ENCODE measurements around the gene ZNF507.

ZNF507 gene

DNA sequence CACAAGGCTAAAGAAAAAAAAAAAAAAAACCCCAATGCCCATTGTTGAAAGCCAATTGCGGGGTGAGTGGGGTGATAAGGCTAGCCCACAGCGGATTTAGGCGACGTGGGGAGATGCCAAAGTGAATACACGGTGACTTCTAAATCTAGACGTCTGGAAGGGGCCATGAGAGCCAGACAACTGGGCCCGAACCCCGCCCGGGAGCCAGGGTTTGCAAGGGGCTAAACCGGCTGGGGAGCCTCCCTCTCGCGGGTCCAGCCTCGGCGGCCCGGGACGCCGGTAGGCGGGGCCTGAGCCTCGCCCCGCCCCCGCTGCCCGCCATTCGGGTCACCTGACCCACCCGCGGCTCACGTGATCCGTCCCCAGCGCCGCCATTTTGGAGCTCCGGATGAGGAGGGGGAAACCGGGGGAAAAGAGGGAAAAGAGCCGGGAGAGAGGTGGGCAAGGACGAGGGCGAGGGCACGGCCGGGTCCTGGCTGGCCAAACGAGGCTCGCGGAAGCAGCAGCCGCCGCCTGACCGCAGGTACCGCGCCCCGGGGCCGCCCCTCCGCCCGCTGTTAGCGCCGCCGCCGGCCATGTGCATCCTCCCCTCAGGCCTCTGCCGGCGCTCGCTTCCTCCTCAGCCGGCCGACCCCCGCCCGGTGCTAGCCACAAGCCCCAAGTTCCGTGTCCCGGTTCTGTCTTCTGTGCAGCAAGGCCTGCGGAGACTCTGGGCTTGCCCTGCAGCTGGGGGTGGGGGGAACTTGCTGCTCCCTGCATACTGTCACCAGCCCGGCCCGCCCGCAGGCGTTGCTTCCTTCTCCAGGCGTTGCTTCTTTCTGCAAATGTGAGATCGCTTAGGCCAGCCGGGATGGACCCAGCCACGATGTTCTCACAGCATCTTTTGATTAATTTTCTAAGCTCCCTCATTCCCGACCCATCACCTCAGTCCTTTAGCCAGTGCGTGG lies at the start of gene ZNF507:
ZNF507 (plus strand) TSS at position 350 of the 947 bp plus-strand sequence. CDS start 7,221 bp downstream, outside the sequence.
- intact Hi-C loops (cut with DNase I), result loop anchor here (2.0 kb wide), 1 partner anchor 61 kb away; no protein-coding TSS in a partner anchor
- DNase-seq, result peak; percentile 72 to 97 (median 82)

DNA sequence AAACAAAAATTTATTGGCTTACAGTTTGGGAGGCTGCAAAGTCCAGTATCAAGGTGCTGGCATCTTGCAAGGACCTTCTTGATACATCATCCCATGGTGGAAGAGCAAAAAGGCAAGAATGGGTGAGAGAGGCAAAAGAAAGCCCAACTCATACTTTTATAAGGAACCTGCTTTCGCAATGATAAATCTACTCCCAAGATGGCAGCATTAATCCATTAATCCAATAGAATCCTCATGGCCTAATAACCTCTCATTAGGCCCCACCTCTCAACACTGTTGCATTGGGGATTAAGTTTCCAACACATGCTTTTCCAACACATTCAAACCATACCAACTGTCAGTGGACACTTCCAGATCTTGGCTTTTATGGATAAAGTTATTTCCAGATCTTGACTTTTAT lies 48.7 kb upstream of the ZNF507 start:
- intact Hi-C loops (cut with DNase I), result no loop called here
- no peak for DNase-seq

DNA sequence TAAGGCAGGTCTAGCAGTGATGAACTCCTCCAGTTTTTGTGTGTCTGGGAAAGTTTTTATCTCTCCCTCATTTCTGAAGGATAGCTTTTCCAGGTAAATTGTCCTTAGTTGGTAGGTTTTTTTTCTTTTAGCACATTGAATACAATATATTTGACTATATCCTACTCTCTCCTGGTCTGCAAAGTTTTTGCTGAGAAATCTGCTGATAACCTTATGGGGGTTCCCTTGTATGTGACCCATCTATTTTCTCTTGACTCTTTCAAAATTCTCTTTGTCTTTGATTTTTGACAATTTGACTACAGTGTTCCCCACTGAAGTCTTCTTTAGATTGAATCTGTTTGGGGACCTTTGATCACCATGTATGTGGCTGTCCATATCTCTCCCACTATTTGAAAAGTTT lies 42.6 kb upstream of the ZNF507 start:
- DNase-seq, result no peak
- intact Hi-C loops (cut with DNase I), result no loop called here

GRCh38 chr19:32303193-32303592 lies 42.2 kb upstream of the ZNF507 start:
- intact Hi-C loops (cut with DNase I), result no loop called here
- no peak for DNase-seq

DNA sequence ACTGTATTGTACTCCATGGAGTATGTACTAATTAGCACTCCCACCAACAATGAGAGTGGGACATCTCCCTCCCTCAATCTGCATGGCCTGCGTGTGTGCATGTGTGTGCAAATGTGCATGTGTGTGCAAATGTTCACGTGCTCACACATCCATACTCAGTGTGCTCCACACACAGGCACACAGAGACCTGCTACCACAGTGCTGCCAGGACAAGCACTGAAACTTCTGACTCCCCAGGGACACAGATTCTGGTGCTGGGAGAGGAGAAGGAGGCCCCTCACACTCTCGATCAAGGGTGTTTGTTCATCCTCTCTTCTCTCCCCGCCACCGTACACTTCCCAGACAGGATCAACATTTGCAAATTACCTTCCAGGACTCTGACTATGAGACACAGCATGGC lies 37.8 kb upstream of the ZNF507 start:
- intact Hi-C loops (cut with DNase I), result no loop called here
- no peak for DNase-seq

DNA sequence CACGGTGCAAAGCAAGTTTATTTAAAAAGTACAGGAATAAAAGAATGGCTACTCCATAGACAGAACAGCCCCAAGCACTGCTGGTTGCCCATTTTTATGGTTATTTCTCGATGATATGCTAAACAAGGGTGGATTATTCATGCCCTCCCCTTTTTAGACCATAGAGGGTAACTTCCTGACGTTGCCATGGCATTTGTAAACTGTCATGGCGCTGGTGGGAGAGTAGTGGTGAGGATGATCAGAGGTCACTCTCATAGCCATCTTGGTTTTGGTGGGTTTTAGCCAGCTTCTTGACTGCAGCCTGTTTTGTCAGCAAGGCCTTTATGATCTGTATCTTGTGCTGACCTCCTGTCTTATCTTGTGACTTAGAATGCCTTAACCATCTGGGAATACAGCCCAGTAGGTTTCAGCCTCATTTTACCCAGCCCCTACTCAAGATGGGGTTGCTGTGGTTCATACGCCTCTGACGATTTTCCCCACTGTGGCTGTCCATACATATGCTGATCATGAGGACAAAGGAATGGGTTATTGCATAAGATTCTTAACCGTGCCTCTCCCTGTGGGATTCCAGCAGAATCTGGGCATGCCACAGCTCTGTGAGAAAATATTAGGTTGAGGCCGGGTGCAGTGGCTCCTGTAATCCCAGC lies 36.9 kb upstream of the ZNF507 start:
- no peak for DNase-seq
- intact Hi-C loops (cut with DNase I), result no loop called here

DNA sequence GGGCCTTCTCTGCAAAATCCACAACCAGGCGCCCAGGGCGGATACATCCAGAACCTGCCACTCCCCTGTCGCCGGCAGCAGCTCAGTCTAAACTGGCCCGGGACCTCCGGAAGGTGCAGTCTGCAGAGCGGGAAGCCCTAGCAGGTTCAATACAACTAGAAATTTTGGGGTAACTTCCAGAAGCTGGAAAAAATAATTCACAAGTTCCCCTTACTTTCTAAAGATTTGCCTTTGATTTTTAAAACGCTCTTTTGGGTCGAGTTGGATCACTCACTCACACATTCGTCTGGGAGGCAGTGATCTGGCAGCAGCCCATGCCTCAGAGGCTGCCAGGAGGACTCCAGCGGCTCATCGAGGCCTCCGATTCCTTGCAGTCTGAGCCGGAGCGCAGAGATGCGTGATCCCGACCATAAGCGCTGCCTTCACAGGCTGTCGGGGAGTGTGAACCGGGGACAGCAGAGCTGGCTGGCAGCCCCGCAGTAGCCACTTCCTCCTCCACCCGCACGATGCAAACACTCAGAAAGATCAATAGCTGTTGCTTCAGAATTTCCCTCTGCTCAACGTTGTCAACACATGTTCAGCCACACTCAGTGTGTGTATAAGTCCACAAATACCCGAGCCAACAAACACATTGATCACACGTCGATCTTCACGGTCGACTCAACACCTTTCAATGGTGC lies 35.6 kb upstream of the ZNF507 start:
- peak in 1 of 10 donors; percentile 73 for DNase-seq
- intact Hi-C loops (cut with DNase I), result no loop called here

DNA sequence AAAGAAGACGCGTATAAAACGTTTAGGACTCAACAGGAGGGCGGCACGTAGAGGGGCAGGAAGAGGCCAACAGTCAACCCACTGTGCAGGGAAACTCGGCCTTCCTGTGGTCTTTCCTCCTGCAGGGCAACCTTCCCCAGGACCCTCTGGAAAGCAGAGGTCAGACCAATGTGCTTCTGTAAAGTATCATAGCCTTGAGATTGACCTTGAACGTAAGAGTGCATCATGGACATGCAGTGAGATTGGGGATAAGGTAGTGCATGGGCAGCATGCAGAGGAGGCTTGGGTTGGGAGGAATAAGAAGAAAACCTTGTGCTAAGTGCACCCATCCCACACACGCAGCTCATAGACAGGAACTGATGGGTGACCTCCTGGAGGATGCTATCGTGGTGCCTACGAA lies 34.0 kb upstream of the ZNF507 start:
- intact Hi-C loops (cut with DNase I), result no loop called here
- DNase-seq, result no peak

- intact Hi-C loops (cut with DNase I), result no loop called here
- no peak for DNase-seq
Measured at GRCh38 chr19:32313569-32314265, 31.7 kb upstream of the ZNF507 start.

GRCh38 chr19:32316034-32316433 lies 29.4 kb upstream of the ZNF507 start:
- no peak for DNase-seq
- intact Hi-C loops (cut with DNase I), result no loop called here

DNA sequence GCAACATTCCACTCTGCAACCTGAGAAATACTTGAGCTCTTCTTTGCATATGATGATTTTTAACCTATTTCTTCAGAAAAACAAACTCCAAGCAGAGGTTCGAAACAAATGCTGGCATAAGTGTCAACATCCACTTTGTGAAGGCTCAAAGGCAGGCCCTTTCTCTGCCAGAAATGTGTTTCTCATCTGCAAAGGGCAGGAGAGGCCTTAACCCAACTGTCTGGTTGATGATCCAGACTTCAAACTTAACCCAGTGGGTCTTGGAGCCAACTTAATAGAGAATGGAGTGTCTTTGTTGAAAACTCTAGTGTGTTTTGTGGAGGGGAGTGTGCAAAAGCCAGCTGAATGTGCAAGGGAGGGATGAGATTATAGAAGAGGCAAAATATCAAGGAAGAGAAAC lies 28.3 kb upstream of the ZNF507 start:
- no peak for DNase-seq
- intact Hi-C loops (cut with DNase I), result no loop called here

GRCh38 chr19:32318884-32319520 lies 26.4 kb upstream of the ZNF507 start:
- intact Hi-C loops (cut with DNase I), result no loop called here
- peak in 4 of 10 donors; percentile 15 to 85 (median 38) for DNase-seq

- intact Hi-C loops (cut with DNase I), result no loop called here
- no peak for DNase-seq
Measured at GRCh38 chr19:32322541-32322940, 22.9 kb upstream of the ZNF507 start.

GRCh38 chr19:32324631-32325285 lies 20.7 kb upstream of the ZNF507 start:
- DNase-seq, result no peak
- intact Hi-C loops (cut with DNase I), result no loop called here

- intact Hi-C loops (cut with DNase I), result no loop called here
- peak in 1 of 10 donors; percentile 43 for DNase-seq
Measured at GRCh38 chr19:32330213-32330857, 15.1 kb upstream of the ZNF507 start.

DNA sequence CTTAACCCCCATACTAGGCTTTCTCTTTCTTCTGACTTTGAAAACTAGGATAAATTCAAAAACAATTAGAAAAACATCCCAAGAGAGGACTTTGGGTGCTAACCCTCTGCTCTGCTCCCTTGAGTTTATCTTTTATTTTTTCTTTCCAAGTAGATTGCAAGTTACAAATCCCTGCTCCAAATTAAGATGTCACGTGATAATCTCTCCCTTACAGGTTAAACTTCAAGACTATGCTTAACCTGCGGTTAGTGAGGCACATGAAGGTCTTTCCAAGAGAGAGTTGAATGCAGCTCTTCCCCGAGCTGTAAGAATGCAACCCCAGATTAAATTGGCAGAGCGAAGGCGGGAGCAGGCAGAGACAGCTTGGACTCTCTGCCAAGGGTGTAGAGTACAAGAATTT lies 12.2 kb upstream of the ZNF507 start:
- no peak for DNase-seq
- intact Hi-C loops (cut with DNase I), result no loop called here

GRCh38 chr19:32336259-32337083 lies 8.9 kb upstream of the ZNF507 start:
- DNase-seq, result no peak
- intact Hi-C loops (cut with DNase I), result loop anchor here (2.0 to 5.0 kb wide), 2 partner anchors 41 to 234 kb away; no protein-coding TSS in a partner anchor

Measured in posterior cingulate gyrus (tissue), 11 donors.